Upper lobe of left lung (tissue), 6 donors: Measurements from ENCODE around the gene ACTR10. TPM values are rescaled to one million over a fixed set of nuclear protein-coding genes. Genes with fewer than 3 reads are reported as not detected.
A peak's percentile ranks its signal among the peaks of the same experiment; 100 is the strongest.
"Not testable (repeated sequence)": the region's sequence is repeated elsewhere in the genome, so short reads cannot be mapped to it uniquely, and the experiment has no call there.

ENCODE experiments used
- ATAC-seq, 2 donors: fragments of 200-7000 bp; cut with Tn5 transposase; one replicate each; pipeline ENCODE4 v1.9.1; 2022; ENCODE audit warnings: mild to moderate bottlenecking in 2 of 2, moderate library complexity in 2 of 2; ENCODE audit not compliant: low FRiP score in 2 of 2
- DNase-seq, 2 donors: peaks; one replicate each; pipeline ENCODE4 v3.0.0-alpha.2; 2019 to 2020
- H3K27ac ChIP-seq, 4 donors: fragments of 200-600 bp; sonication (generic); one replicate each; pipeline ENCODE4 v1.5.1; 2016 to 2019
- H3K27me3 ChIP-seq, 4 donors: fragments of 200-600 bp; sonication (generic); one replicate each; pipeline ENCODE4 v1.5.1; 2017 to 2019
- H3K36me3 ChIP-seq, 4 donors: fragments of 200-600 bp; sonication (generic); one replicate each; pipeline ENCODE4 v1.5.1; 2016 to 2019
- H3K4me1 ChIP-seq, 4 donors: fragments of 200-600 bp; sonication (generic); one replicate each; pipeline ENCODE4 v1.5.1; 2018 to 2019
- H3K4me3 ChIP-seq, 4 donors: fragments of 200-600 bp; sonication (generic); one replicate each; pipeline ENCODE4 v1.5.1; 2017 to 2019; ENCODE audit warnings: mild to moderate bottlenecking in 2 of 4, moderate library complexity in 1 of 4
- H3K9me3 ChIP-seq, 4 donors: fragments of 200-600 bp; sonication (generic); one replicate each; pipeline ENCODE4 v1.5.1; 2018 to 2019
- EP300 ChIP-seq, 4 donors: sonication (generic); formaldehyde crosslinking; IDR thresholded peaks; one replicate each; pipeline ENCODE4 v1.5.1; 2017; ENCODE audit warnings: antibody characterized with exemption in 4 of 4, control low read depth in 2 of 4
- POLR2A ChIP-seq, 4 donors: fragments of 450-650 bp; IDR thresholded peaks; one replicate each; pipeline ENCODE4 v1.5.1; 2016 to 2017; ENCODE audit warnings: antibody characterized with exemption in 4 of 4, mild to moderate bottlenecking in 2 of 4
- POLR2AphosphoS5 ChIP-seq, 2 donors: sonication (generic); formaldehyde crosslinking; IDR thresholded peaks; one replicate each; pipeline ENCODE4 v1.5.1; 2017; ENCODE audit warnings: antibody characterized with exemption in 2 of 2
- WGBS, 2 donors: methylation state at CpG; one replicate each; pipeline ENCODE4 v1.1.5; 2017 to 2018; 5-methylcytosine and 5-hydroxymethylcytosine counted together
- total RNA-seq, 6 donors: library from RNA; depleted of rRNA in 4 of 6; stranded (reverse); fragments of >200 nt in 4 of 6; gene quantifications; one replicate each; pipeline versions ENCODE4 v1.1.0 to v1.2.1, GENCODE V29; 2016 to 2021
- TF ChIP-seq, protein P1 (sequence below), 6 experiments: fragments of 450-650 bp in 4 of 6; fragments of 200-600 bp in 2 of 6; sonication (generic) in 2 of 6; IDR thresholded peaks; one replicate each; pipeline ENCODE4 v1.5.1; 2016 to 2019; ENCODE audit warnings: antibody characterized with exemption in 6 of 6
- donor health status: DM: no; HTN: no; CAD: no; lungs with moderate emphysema.
- donor health status: DM: no; HTN: yes; CAD: no; lungs with severe emphysema.

ACTR10 gene
- total RNA-seq, 6 donors from 2014 or later: 18.9 to 106 (median 51.7) TPM

DNA sequence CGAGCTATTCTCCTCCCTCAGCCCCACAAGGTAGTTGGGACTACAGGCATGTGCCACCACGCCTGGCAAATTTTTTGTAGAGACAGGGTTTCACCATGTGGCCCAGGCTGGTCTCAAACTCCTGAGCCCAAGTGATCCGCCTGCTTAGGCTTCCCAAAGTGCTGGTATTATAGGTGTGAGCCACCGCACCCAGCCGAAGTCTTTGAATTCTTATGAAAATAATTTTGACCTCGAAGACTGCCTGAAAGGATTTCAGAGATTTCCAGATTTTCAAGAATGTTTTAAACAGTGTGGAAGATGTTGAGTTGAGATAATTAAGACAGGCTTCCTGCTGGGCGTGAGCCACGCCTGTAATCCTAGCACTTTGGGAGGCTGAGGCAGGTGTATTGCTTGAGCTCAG is 49.7 kb downstream of the ACTR10 start:
- H3K4me3 ChIP-seq: no peak overlapping the region
- no peaks in the 10 kb centered on the region for H3K9me3 ChIP-seq
- 93% methylated on average over 8 of the region's 8 CpGs for WGBS, 2 donors
- no peak for ATAC-seq
- no peaks in the 10 kb centered on the region for H3K27me3 ChIP-seq
- H3K36me3 ChIP-seq: peaks cover 14 to 64% (median 46%) of the 10 kb centered on the region in 4 donors
- TF ChIP-seq POLR2A (IDR thresholded peaks at IDR 0.05) (no peak), EP300 (IDR thresholded peaks at IDR 0.05) (no peak), POLR2AphosphoS5 (IDR thresholded peaks at IDR 0.05) (no peak)
- TF ChIP-seq, protein P1, sequence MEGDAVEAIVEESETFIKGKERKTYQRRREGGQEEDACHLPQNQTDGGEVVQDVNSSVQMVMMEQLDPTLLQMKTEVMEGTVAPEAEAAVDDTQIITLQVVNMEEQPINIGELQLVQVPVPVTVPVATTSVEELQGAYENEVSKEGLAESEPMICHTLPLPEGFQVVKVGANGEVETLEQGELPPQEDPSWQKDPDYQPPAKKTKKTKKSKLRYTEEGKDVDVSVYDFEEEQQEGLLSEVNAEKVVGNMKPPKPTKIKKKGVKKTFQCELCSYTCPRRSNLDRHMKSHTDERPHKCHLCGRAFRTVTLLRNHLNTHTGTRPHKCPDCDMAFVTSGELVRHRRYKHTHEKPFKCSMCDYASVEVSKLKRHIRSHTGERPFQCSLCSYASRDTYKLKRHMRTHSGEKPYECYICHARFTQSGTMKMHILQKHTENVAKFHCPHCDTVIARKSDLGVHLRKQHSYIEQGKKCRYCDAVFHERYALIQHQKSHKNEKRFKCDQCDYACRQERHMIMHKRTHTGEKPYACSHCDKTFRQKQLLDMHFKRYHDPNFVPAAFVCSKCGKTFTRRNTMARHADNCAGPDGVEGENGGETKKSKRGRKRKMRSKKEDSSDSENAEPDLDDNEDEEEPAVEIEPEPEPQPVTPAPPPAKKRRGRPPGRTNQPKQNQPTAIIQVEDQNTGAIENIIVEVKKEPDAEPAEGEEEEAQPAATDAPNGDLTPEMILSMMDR (IDR thresholded peaks at IDR 0.05): no peak
- no peak for DNase-seq
- peaks cover 22 to 32% (median 25%) of the 10 kb centered on the region in 4 donors for H3K4me1 ChIP-seq
- H3K27ac ChIP-seq: no peak overlapping the region

DNA sequence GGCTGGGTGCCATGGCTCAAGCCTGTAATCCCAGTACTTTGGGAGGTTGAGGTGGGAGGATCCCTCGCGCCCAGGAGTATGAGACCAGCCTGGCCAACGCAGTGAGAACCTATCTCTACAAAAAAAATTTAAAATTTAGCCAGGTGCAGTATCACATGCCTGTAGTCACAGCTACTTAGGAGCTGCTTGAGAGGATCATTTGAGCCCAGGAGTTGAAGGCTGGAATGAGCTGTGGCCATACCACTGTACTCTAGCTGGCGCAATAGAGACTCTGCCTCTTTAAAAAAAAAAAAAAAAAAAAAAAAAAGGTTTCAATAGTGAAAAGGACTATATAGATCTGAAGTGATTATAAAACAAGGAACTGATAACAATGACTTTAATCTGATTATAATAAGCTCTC is 58.2 kb downstream of the ACTR10 start:
- H3K4me1 ChIP-seq: peaks cover 0 to 9% (median 1%) of the 10 kb centered on the region in 4 donors
- no peak overlapping the region for H3K27ac ChIP-seq
- H3K4me3 ChIP-seq: no peak overlapping the region
- ATAC-seq: peak; percentile 23 to 89
- 67 to 79% methylated on average over 4 of the region's 4 CpGs for whole genome bisulfite sequencing, 2 donors
- TF ChIP-seq POLR2AphosphoS5 (IDR thresholded peaks at IDR 0.05) (no peak), EP300 (IDR thresholded peaks at IDR 0.05) (no peak), POLR2A (IDR thresholded peaks at IDR 0.05) (no peak)
- TF ChIP-seq, protein P1 (IDR thresholded peaks at IDR 0.05): no peak
- H3K9me3 ChIP-seq: no peaks in the 10 kb centered on the region
- peaks cover 16 to 97% (median 69%) of the 10 kb centered on the region in 4 donors for H3K36me3 ChIP-seq
- peak in 1 of 2 donors; percentile 24 for DNase-seq
- H3K27me3 ChIP-seq: no peaks in the 10 kb centered on the region

DNA sequence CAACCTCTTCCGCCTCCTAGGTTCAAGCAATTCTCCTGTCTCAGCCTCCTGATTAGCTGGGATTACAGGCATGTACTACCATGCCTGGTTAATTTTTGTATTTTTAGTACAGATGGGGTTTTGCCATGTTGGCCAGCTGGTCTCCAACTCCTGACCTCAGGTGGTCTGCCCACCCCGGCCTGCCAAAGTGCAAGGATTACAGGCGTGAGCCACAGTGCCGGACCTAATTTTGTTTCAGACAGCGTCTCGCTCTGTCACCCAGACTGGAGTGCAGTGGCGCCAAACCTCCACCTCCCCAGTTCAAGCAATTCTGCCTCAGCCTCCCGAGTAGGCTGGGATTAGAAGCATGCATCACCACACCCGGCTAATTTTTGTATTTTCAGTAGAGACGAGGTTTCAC is 62.1 kb downstream of the ACTR10 start:
- not testable (repeated sequence) for DNase-seq, H3K4me1 ChIP-seq, H3K4me3 ChIP-seq, H3K27me3 ChIP-seq, ATAC-seq, H3K27ac ChIP-seq, H3K9me3 ChIP-seq
- peaks cover 17 to 99% (median 79%) of the 10 kb centered on the region in 4 donors for H3K36me3 ChIP-seq
- WGBS, 2 donors: 96 to 98% methylated on average over 9 to 10 of the region's 10 CpGs

DNA sequence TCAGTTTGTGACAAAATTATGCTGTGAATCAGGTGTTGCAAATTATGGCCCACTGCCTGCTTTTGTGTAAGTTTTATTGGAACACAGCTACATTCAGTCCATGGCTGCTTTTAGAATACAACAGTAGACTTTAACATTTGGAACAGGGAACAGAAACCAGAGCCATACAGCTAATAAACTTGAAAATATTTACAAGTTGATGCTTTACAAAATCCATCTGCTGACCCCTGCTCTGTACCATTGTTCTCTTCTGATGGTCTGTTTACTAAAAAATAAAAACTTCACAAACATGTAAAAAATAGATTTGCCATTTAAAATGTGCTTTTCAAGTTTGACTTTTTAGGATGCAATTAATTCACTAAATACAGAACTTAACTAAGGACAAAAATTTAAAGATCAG is 65.5 kb downstream of the ACTR10 start:
- Histone ChIP-seq H3K4me3 (no peak overlapping the region), H3K9me3 (no peaks in the 10 kb centered on the region), H3K27me3 (no peaks in the 10 kb centered on the region), H3K27ac (peak overlapping the region in 1 of 4 donors; percentile 11), H3K4me1 (peaks cover 0 to 2% (median 0%) of the 10 kb centered on the region in 4 donors), H3K36me3 (peaks cover 31 to 100% (median 80%) of the 10 kb centered on the region in 4 donors)
- TF ChIP-seq, protein P1 (IDR thresholded peaks at IDR 0.05): no peak
- no peak for TF ChIP-seq POLR2AphosphoS5 (IDR thresholded peaks at IDR 0.05)
- DNase-seq (no peak), ATAC-seq (no peak)

DNA sequence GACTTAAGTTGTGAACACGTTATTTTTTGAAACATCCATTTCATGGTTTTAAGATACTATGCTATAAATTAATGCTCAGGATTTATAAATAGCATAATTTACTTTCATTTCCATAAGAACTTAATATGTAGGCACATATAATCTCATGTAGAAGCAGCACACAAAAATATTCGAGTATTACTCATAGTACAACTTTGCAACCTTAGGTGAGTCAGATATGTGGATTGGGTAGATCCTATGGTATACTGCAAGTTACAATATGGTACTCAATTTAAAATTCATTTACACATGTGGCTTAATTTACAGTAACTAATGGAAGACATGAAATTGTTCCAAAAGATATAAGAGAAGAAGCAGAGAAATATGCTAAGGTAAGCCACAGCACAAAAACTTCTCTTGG is 70.7 kb downstream of the ACTR10 start:
- 81 to 91% methylated on average over 2 of the region's 2 CpGs for WGBS, 2 donors
- Histone ChIP-seq H3K4me3 (no peak overlapping the region), H3K27me3 (no peaks in the 10 kb centered on the region), H3K27ac (no peak overlapping the region), H3K4me1 (peaks cover 16 to 35% (median 23%) of the 10 kb centered on the region in 4 donors), H3K36me3 (peaks cover 20 to 92% (median 56%) of the 10 kb centered on the region in 4 donors), H3K9me3 (no peaks in the 10 kb centered on the region)
- no peak for DNase-seq
- TF ChIP-seq POLR2A (IDR thresholded peaks at IDR 0.05): no peak
- TF ChIP-seq POLR2AphosphoS5 (IDR thresholded peaks at IDR 0.05): no peak
- TF ChIP-seq EP300 (IDR thresholded peaks at IDR 0.05): no peak
- TF ChIP-seq, protein P1 (IDR thresholded peaks at IDR 0.05): no peak
- no peak for ATAC-seq
